HepG2 (cell line): Measurements from ENCODE around the gene SERPINB7. TPM values are rescaled to one million over a fixed set of nuclear protein-coding genes. Genes with fewer than 3 reads are reported as not detected.

ENCODE experiments used
- ATAC-seq: fragments of 200-7000 bp; cut with Tn5 transposase; 3 replicates; pipeline ENCODE4 v1.9.1; 2020; ENCODE audit warnings: mild to moderate bottlenecking, moderate library complexity
- BruUV-seq: library from RNA; stranded (reverse); fragments of 400-500 nt; replicated peaks from 2 replicates; lab custom pipeline; 2021; lab: Mats Ljungman, UMichigan
- CTCF ChIA-PET: fragments of 300-600 bp; formaldehyde crosslinking; extraction: SDS; loops from one replicate; lab custom pipeline; 2021; ENCODE audit warnings: low total read pairs, inconsistent platforms, low intra/inter-chr PET ratio; lab: Yijun Ruan, JAX
- POLR2A ChIA-PET: fragments of 350-600 bp; sonication (Branson Sonifier 250); formaldehyde crosslinking; loops from one replicate; lab custom pipeline; 2020; ENCODE audit warnings: antibody characterized with exemption, inconsistent platforms; lab: Yijun Ruan, JAX
- DNase-seq: peaks from one replicate; pipeline ENCODE4 v3.0.0-alpha.2; 2015; ENCODE audit warnings: low spot score
- FAIRE-seq: peaks from 3 replicates; lab custom pipeline; 2011; peaks lifted over from hg19 to GRCh38; lab: Jason Lieb, UNC
- H2AFZ ChIP-seq: one replicate; pipeline ENCODE4 v1.6.1; 2011; ENCODE audit warnings: low read length, inconsistent platforms
- H3K27ac ChIP-seq: fragments of 300-600 bp; 3 replicates; pipeline ENCODE4 v1.8.0; 2011; ENCODE audit warnings: mixed run types, mild to moderate bottlenecking, mixed read lengths, low read length, inconsistent platforms; ENCODE audit not compliant: insufficient read depth; ENCODE audit errors: extremely low read length
- H3K27me3 ChIP-seq, 2 experiments: fragments of 200-600 bp in 1 of 2; 2 replicates in 1 of 2; 3 replicates in 1 of 2; pipeline versions ENCODE4 v1.6.0 to v1.8.0; 2011; ENCODE audit warnings: low read length in 2 of 2, mild to moderate bottlenecking in 2 of 2, moderate library complexity in 2 of 2, inconsistent platforms in 1 of 2; ENCODE audit not compliant: insufficient read depth in 2 of 2, control insufficient read depth in 1 of 2
- H3K36me3 ChIP-seq, 2 experiments: fragments of 200-600 bp in 1 of 2; replicated peaks in 1 of 2; 2 replicates in 1 of 2; 3 replicates in 1 of 2; pipeline versions ENCODE4 v1.5.1 to v1.8.0; 2011; ENCODE audit warnings: low read length in 2 of 2, inconsistent platforms in 1 of 2; ENCODE audit not compliant: insufficient read depth in 2 of 2, control insufficient read depth in 1 of 2
- H3K4me1 ChIP-seq: 2 replicates; pipeline ENCODE4 v1.5.1; 2012; ENCODE audit warnings: low read length, inconsistent platforms; ENCODE audit not compliant: insufficient read depth
- H3K4me2 ChIP-seq: 2 replicates; pipeline ENCODE4 v1.6.0; 2011; ENCODE audit warnings: low read depth, low read length, inconsistent platforms
- H3K4me3 ChIP-seq, 3 experiments: fragments of 200-600 bp in 1 of 3; sonication (generic), shearing (Covaris generic) in 1 of 3; replicated peaks in 1 of 3; 2 replicates each; pipeline ENCODE4 v1.5.1; 2011 to 2016; ENCODE audit warnings: low read length in 3 of 3, inconsistent platforms in 2 of 3, low read depth in 2 of 3, mild to moderate bottlenecking in 2 of 3, control low read depth in 1 of 3, mixed read lengths in 1 of 3; ENCODE audit not compliant: insufficient read depth in 1 of 3
- H3K79me2 ChIP-seq: one replicate; pipeline ENCODE4 v1.6.1; 2011; ENCODE audit warnings: low read length, inconsistent platforms; ENCODE audit not compliant: insufficient read depth
- H3K9ac ChIP-seq: 2 replicates; pipeline ENCODE4 v1.6.0; 2011; ENCODE audit warnings: mild to moderate bottlenecking, low read depth, low read length, inconsistent platforms; ENCODE audit not compliant: insufficient read depth
- H3K9me3 ChIP-seq: 2 replicates; pipeline ENCODE4 v1.5.1; 2012; ENCODE audit warnings: mild to moderate bottlenecking, low read length
- H4K20me1 ChIP-seq: 2 replicates; pipeline ENCODE4 v1.6.0; 2011; ENCODE audit warnings: inconsistent platforms, mild to moderate bottlenecking, low read length, moderate library complexity; ENCODE audit not compliant: insufficient read depth
- CBX2 ChIP-seq, 2 experiments: fragments of 200-600 bp in 1 of 2; sonication (generic); formaldehyde crosslinking in 1 of 2; IDR thresholded peaks; 2 replicates each; pipeline versions ENCODE4 v1.7.0 to v1.8.1; 2018 to 2022; ENCODE audit warnings: low read depth in 2 of 2, low read length in 1 of 2, mild to moderate bottlenecking in 1 of 2, missing genetic modification reagents in 1 of 2
- CTCF ChIP-seq: sonication (generic); formaldehyde crosslinking; IDR thresholded peaks from 2 replicates; pipeline ENCODE4 v1.5.0; 2020; ENCODE audit warnings: mild to moderate bottlenecking, missing genetic modification reagents, moderate library complexity
- FOXJ3 ChIP-seq: sonication (generic); formaldehyde crosslinking; IDR thresholded peaks from 2 replicates; pipeline ENCODE4 v1.4.0; 2020; ENCODE audit warnings: missing genetic modification reagents, mild to moderate bottlenecking, borderline replicate concordance
- RNF2 ChIP-seq: fragments of 450-650 bp; conservative IDR thresholded peaks from 2 replicates; pipeline ENCODE4 v1.6.1; 2016; ENCODE audit warnings: low read depth
- SKI ChIP-seq: fragments of 450-650 bp; IDR thresholded peaks from one replicate; pipeline ENCODE4 v1.6.1; 2018; ENCODE audit warnings: mild to moderate bottlenecking; ENCODE audit not compliant: partially characterized antibody
- SMC3 ChIP-seq: IDR thresholded peaks from 2 replicates; pipeline ENCODE4 v1.6.1; 2011; ENCODE audit warnings: low read length, improper control_type of control experiment
- SOX5 ChIP-seq: IDR thresholded peaks from 2 replicates; pipeline ENCODE4 v1.6.1; 2016; ENCODE audit warnings: borderline replicate concordance
- STAG1 ChIP-seq: sonication (generic); formaldehyde crosslinking; IDR thresholded peaks from 2 replicates; pipeline ENCODE4 v1.4.0; 2020; ENCODE audit warnings: missing genetic modification reagents
- ZFP37 ChIP-seq: sonication (generic); formaldehyde crosslinking; IDR thresholded peaks from 2 replicates; pipeline ENCODE4 v1.4.0; 2020; ENCODE audit warnings: missing genetic modification reagents, borderline replicate concordance
- ZNF12 ChIP-seq: sonication (generic); formaldehyde crosslinking; IDR thresholded peaks from 2 replicates; pipeline ENCODE4 v1.5.0; 2020; ENCODE audit warnings: missing genetic modification reagents
- ZNF205 ChIP-seq: IDR thresholded peaks from 2 replicates; pipeline ENCODE4 v1.6.1; 2018; ENCODE audit warnings: missing biosample characterization, missing genetic modification reagents
- ZNF331 ChIP-seq: sonication (generic); formaldehyde crosslinking; IDR thresholded peaks from 2 replicates; pipeline ENCODE4 v1.4.0; 2020; ENCODE audit warnings: missing genetic modification reagents
- ZNF382 ChIP-seq: sonication (generic); formaldehyde crosslinking; IDR thresholded peaks from 2 replicates; pipeline ENCODE4 v1.5.0; 2020; ENCODE audit warnings: missing genetic modification reagents, mild to moderate bottlenecking, borderline replicate concordance
- ZNF451 ChIP-seq: sonication (generic); formaldehyde crosslinking; IDR thresholded peaks from 2 replicates; pipeline ENCODE4 v1.5.0; 2020; ENCODE audit warnings: mild to moderate bottlenecking, missing genetic modification reagents
- ZNF781 ChIP-seq: sonication (generic); formaldehyde crosslinking; IDR thresholded peaks from 2 replicates; pipeline ENCODE4 v1.5.1; 2020; ENCODE audit warnings: borderline replicate concordance, mild to moderate bottlenecking, missing genetic modification reagents; ENCODE audit errors: not compliant biosample characterization
- ZSCAN22 ChIP-seq: sonication (generic); formaldehyde crosslinking; IDR thresholded peaks from 2 replicates; pipeline ENCODE4 v1.4.0; 2020; ENCODE audit warnings: mild to moderate bottlenecking, missing genetic modification reagents
- WGBS: methylation state at CpG from one replicate; pipeline ENCODE4 v1.1.6; 2017; ENCODE audit warnings: low lambda C conversion rate; 5-methylcytosine and 5-hydroxymethylcytosine counted together
- in situ Hi-C: cut with HindIII; loops from 2 replicates; pipeline ENCODE4 v1.10.0; 2017; ENCODE audit warnings: low pct_unique_long_range_greater_than_20kb; ENCODE audit not compliant: extremely low pct_ligation_motif_present
- intact Hi-C: fragments of 100-400 bp; cut with micrococcal nuclease; formaldehyde crosslinking; loops from one replicate; pipeline ENCODE4 v1.10.0; 2022; ENCODE audit not compliant: unreplicated experiment
- polyA plus RNA-seq, 8 experiments: library from polyadenylated mRNA; depleted of rRNA in 3 of 8; stranded (reverse) in 7 of 8; unstranded in 1 of 8; fragments of >200 nt; fragmentation: Illumina TruSeq in 4 of 8; extraction: Trizol in 4 of 8; gene quantifications; 2 replicates each; pipeline versions ENCODE4 v1.2.1 to v1.2.3, GENCODE V29; 2011 to 2016; ENCODE audit warnings: low read depth in 4 of 8, missing spikeins in 1 of 8, mixed read lengths in 1 of 8; ENCODE audit not compliant: insufficient read depth in 1 of 8
- total RNA-seq, 5 experiments: library from RNA; depleted of rRNA; stranded (reverse); fragments of >200 nt; fragmentation: Illumina TruSeq; extraction: Trizol; gene quantifications; 2 replicates each; pipeline ENCODE4 v1.2.3, GENCODE V29; 2016; ENCODE audit warnings: low read depth in 1 of 5

The SERPINB7 gene
- total and polyA plus RNA-seq, 2 of the 13 experiments (the other 11 are each of a cell fraction or from before 2014, with no cell fraction given): not detected

GRCh38 chr18:63848159-63848558 is 72.9 kb downstream of the SERPINB7 start:
- H3K4me3 ChIP-seq: no peak overlapping the region
- TF ChIP-seq STAG1 (CRISPR knock-in tag) (peak; percentile 53), SMC3 (peak; percentile 16; the same call in 1 of the 2 replicates), CTCF (peak; percentile 62), ZNF205 (CRISPR knock-in tag) (0 out of 2 replicates have a peak, but pooled peaks have one; percentile 56), SOX5 (CRISPR knock-in tag) (no peak)
- TF ChIP-seq, all 625 proteins: peak for 4
- H3K27me3 ChIP-seq: no peaks in the 10 kb centered on the region
- no peak overlapping the region for H3K27ac ChIP-seq
- ChIA-PET POLR2A (no interaction called here), CTCF (interaction anchor here (0.7 to 1.1 kb wide), 3 partner anchors 25 to 331 kb away, joined by 3 to 5 read pairs (median 5); no protein-coding TSS in a partner anchor)
- BruUV-seq: no TSS peak
- H3K4me1 ChIP-seq: no peaks in the 10 kb centered on the region
- H4K20me1 ChIP-seq: no peaks in the 10 kb centered on the region
- ATAC-seq (peak; percentile 82), FAIRE-seq (peak; percentile 57), DNase-seq (peak; percentile 39)
- no peaks in the 10 kb centered on the region for H3K36me3 ChIP-seq
- H2AFZ ChIP-seq: no peak overlapping the region
- in situ Hi-C loops: loop anchor here (5.0 to 25.0 kb wide), 2 partner anchors 326 to 836 kb away; no protein-coding TSS in a partner anchor
- intact Hi-C loops: no loop called here
- no peaks in the 10 kb centered on the region for H3K79me2 ChIP-seq
- H3K9ac ChIP-seq: no peak overlapping the region
- 0% methylated on average over 2 of the region's 2 CpGs for WGBS
- H3K9me3 ChIP-seq: no peaks in the 10 kb centered on the region
- H3K4me2 ChIP-seq: no peak overlapping the region

- POLR2A ChIA-PET: no interaction called here
- no TSS peak for BruUV-seq
- 8% methylated on average over 4 of the region's 4 CpGs for WGBS
- no peak overlapping the region for H3K4me3 ChIP-seq
- no peaks in the 10 kb centered on the region for H3K79me2 ChIP-seq
- no peak for FAIRE-seq
- H3K27ac ChIP-seq: no peak overlapping the region
- H3K9ac ChIP-seq: no peak overlapping the region
- no peaks in the 10 kb centered on the region; a peak in 1 of 5 replicates for H3K27me3 ChIP-seq
- peak; percentile 98 for ATAC-seq
- no peaks in the 10 kb centered on the region for H4K20me1 ChIP-seq
- H3K4me1 ChIP-seq: no peaks in the 10 kb centered on the region
- peak; percentile 41 for DNase-seq
- intact Hi-C loops: loop anchor here (1.0 kb wide), 1 partner anchor 332 kb away; no protein-coding TSS in a partner anchor
- H3K9me3 ChIP-seq: no peaks in the 10 kb centered on the region
- H3K4me2 ChIP-seq: no peak overlapping the region
- CTCF ChIA-PET: no interaction called here
- no peak overlapping the region for H2AFZ ChIP-seq
- H3K36me3 ChIP-seq: no peaks in the 10 kb centered on the region
- in situ Hi-C loops: no loop called here
- no peak for TF ChIP-seq FOXJ3 (CRISPR knock-in tag)
- no peak for TF ChIP-seq SKI
- TF ChIP-seq RNF2: no peak
- TF ChIP-seq ZNF382 (CRISPR knock-in tag): no peak
- TF ChIP-seq ZNF451 (CRISPR knock-in tag): no peak
- TF ChIP-seq ZFP37 (CRISPR knock-in tag): no peak
- TF ChIP-seq CBX2 (IDR thresholded peaks at IDR 0.05; ENCODE audit: low read depth, low read length): no peak
- no peak for TF ChIP-seq CBX2 (CRISPR knock-in tag; IDR thresholded peaks at IDR 0.05; ENCODE audit: low read depth)
- TF ChIP-seq ZNF12 (CRISPR knock-in tag): 0 out of 2 replicates have a peak, but pooled peaks have one; percentile 31
- TF ChIP-seq ZNF331 (CRISPR knock-in tag): no peak
- TF ChIP-seq CTCF: peak; percentile 50
- TF ChIP-seq ZNF781 (CRISPR knock-in tag): no peak
- no peak for TF ChIP-seq ZSCAN22 (CRISPR knock-in tag)
Measured at GRCh38 chr18:63850020-63850419, 74.8 kb downstream of the SERPINB7 start.
